Retinal pigment epithelial cell (primary cell): Measurements from ENCODE around the gene GPR18.

ENCODE experiments used
- DNase-seq: peaks from one replicate; pipeline ENCODE4 v3.0.0-alpha.2; 2010; ENCODE audit warnings: low read depth
- H3K4me3 ChIP-seq: 2 replicates; pipeline ENCODE4 v1.5.1; 2011; ENCODE audit warnings: mild to moderate bottlenecking, low read length, control low read depth, moderate library complexity
- CTCF ChIP-seq: conservative IDR thresholded peaks from 2 replicates; pipeline ENCODE4 v1.5.1; 2011; ENCODE audit warnings: low read depth, low read length, control low read depth, inconsistent platforms

Gene GPR18

GRCh38 chr13:99261059-99261458 is 2.9 kb upstream of the GPR18 start:
- TF ChIP-seq CTCF: no peak
- DNase-seq: no peak
- no peak overlapping the region for H3K4me3 ChIP-seq

GRCh38 chr13:99260216-99260615 is 2.0 kb upstream of the GPR18 start:
- DNase-seq: no peak
- no peak overlapping the region for H3K4me3 ChIP-seq
- no peak for TF ChIP-seq CTCF

- TF ChIP-seq CTCF: no peak
- no peak overlapping the region for H3K4me3 ChIP-seq
- no peak for DNase-seq
Observed at GRCh38 chr13:99258946-99259345, 767 bp upstream of the GPR18 start.

GRCh38 chr13:99257291-99257690 is 888 bp downstream of the GPR18 start:
- no peak for TF ChIP-seq CTCF
- no peak overlapping the region for H3K4me3 ChIP-seq
- no peak for DNase-seq

- no peak for TF ChIP-seq CTCF
- DNase-seq: no peak
- no peak overlapping the region for H3K4me3 ChIP-seq
Observed at GRCh38 chr13:99256709-99257108, 1.5 kb downstream of the GPR18 start.

- no peak for DNase-seq
- no peak overlapping the region for H3K4me3 ChIP-seq
- no peak for TF ChIP-seq CTCF
Observed at GRCh38 chr13:99256283-99256682, 1.9 kb downstream of the GPR18 start.

- no peak overlapping the region for H3K4me3 ChIP-seq
- no peak for DNase-seq
- TF ChIP-seq CTCF: no peak
Observed at GRCh38 chr13:99255271-99255670, 2.9 kb downstream of the GPR18 start.
